CD4-positive, alpha-beta memory T cell (primary cell): ENCODE results near the gene DCPS. TPM values are rescaled to one million over a fixed set of nuclear protein-coding genes. Genes with fewer than 3 reads are reported as not detected.

Source experiments
- CTCF ChIA-PET: fragments of 350-600 bp; sonication (Branson Sonifier 250); formaldehyde crosslinking; loops from one replicate; lab custom pipeline; 2021; ENCODE audit warnings: inconsistent platforms; ENCODE audit not compliant: partially characterized antibody; lab: Charles Lee
- POLR2A ChIA-PET: fragments of 350-600 bp; sonication (Branson Sonifier 250); formaldehyde crosslinking; loops from one replicate; lab custom pipeline; 2021; ENCODE audit not compliant: partially characterized antibody; lab: Charles Lee
- DNase-seq, 5 donors: peaks; one replicate each; pipeline versions ENCODE4 v3.0.0 to v3.0.0-alpha.2; 2020 to 2022; ENCODE audit warnings: mixed read lengths in 1 of 5
- H3K27ac ChIP-seq: one replicate; pipeline ENCODE4 v1.7.0; 2013; ENCODE audit warnings: low read depth, low read length
- H3K27me3 ChIP-seq: 2 replicates; pipeline ENCODE4 v1.7.0; 2013; ENCODE audit warnings: mild to moderate bottlenecking, low read length, moderate library complexity; ENCODE audit not compliant: insufficient read depth
- H3K36me3 ChIP-seq: 2 replicates; pipeline ENCODE4 v1.7.0; 2013; ENCODE audit warnings: mild to moderate bottlenecking, low read length, moderate library complexity; ENCODE audit not compliant: insufficient read depth
- H3K4me1 ChIP-seq: 2 replicates; pipeline ENCODE4 v1.7.0; 2013; ENCODE audit warnings: mild to moderate bottlenecking, low read length, moderate library complexity; ENCODE audit not compliant: insufficient read depth
- H3K4me3 ChIP-seq, 2 donors: one replicate each; pipeline ENCODE4 v1.7.0; 2013; ENCODE audit warnings: low read length in 2 of 2, mild to moderate bottlenecking in 1 of 2
- H3K9me3 ChIP-seq, 2 donors: one replicate each; pipeline ENCODE4 v1.7.0; 2013; ENCODE audit warnings: low read length in 2 of 2, control low read depth in 1 of 2; ENCODE audit not compliant: control insufficient read depth in 1 of 2
- H3K27ac Mint-ChIP-seq, 7 donors: one replicate each; pipeline ENCODE4 v1.8.0; 2020 to 2021; ENCODE audit warnings: mixed read lengths in 7 of 7, mild to moderate bottlenecking in 6 of 7, inconsistent platforms in 3 of 7, moderate library complexity in 3 of 7
- H3K27me3 Mint-ChIP-seq, 2 donors: one replicate each; pipeline ENCODE4 v1.8.0; 2020 to 2021; ENCODE audit warnings: mixed read lengths in 2 of 2
- H3K36me3 Mint-ChIP-seq, 2 donors: one replicate each; pipeline ENCODE4 v1.8.0; 2020 to 2021; ENCODE audit warnings: mixed read lengths in 2 of 2, inconsistent platforms in 1 of 2, mild to moderate bottlenecking in 1 of 2
- H3K4me1 Mint-ChIP-seq, 4 donors: one replicate each; pipeline ENCODE4 v1.8.0; 2020 to 2021; ENCODE audit warnings: mixed read lengths in 4 of 4, mild to moderate bottlenecking in 1 of 4
- H3K4me3 Mint-ChIP-seq, 8 donors: one replicate each; pipeline ENCODE4 v1.8.0; 2020 to 2021; ENCODE audit warnings: mixed read lengths in 8 of 8, mild to moderate bottlenecking in 7 of 8, moderate library complexity in 6 of 8, inconsistent platforms in 3 of 8
- H3K9me3 Mint-ChIP-seq, 8 donors: one replicate each; pipeline ENCODE4 v1.8.0; 2020 to 2021; ENCODE audit warnings: mixed read lengths in 8 of 8, mild to moderate bottlenecking in 5 of 8, inconsistent platforms in 3 of 8, moderate library complexity in 1 of 8
- intact Hi-C: fragments of 100-400 bp; cut with micrococcal nuclease; formaldehyde crosslinking; loops from one replicate; pipeline ENCODE4 v1.15.1; 2023
- polyA plus RNA-seq, 2 donors: library from polyadenylated mRNA; unstranded; fragments of 300-500 nt; fragmentation: Illumina TruSeq; gene quantifications; one replicate each; pipeline ENCODE4 v1.2.3, GENCODE V29; 2021
- total RNA-seq, 2 experiments: library from RNA; stranded (reverse); gene quantifications; one replicate each; pipeline ENCODE4 v1.2.3, GENCODE V29; 2021

The DCPS gene
- total and polyA plus RNA-seq, 4 experiments from 2014 or later, result 20.2 to 48.0 (median 30.7) TPM

DNA sequence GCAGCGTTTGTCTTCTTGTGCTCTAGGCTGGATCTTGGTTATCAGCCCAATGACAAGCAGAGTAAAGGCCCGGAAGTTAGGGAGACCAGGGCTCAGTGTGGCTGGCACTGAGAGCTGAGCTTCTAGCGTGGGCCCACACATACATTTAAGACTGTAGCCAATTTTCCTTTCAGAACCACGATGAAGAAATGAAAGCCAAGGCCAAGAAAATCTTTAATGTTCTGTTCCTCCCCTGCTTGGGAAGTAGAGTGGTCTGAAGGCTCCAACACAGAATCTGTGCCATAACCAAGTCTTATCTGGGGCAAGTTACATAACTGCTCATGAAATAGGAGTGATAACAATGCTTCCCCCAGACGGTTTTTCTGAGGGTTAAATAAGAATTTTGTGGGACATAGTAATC, 47.0 kb downstream of the DCPS start:
- peaks cover 0 to 23% of the 10 kb centered on the region in 2 donors for H3K36me3 Mint-ChIP-seq
- POLR2A ChIA-PET, result no interaction called here
- no peak for DNase-seq
- Histone ChIP-seq H3K4me3 (no peak overlapping the region), H3K9me3 (no peaks in the 10 kb centered on the region), H3K27ac (no peak overlapping the region), H3K27me3 (no peaks in the 10 kb centered on the region), H3K4me1 (peaks cover 14% of the 10 kb centered on the region), H3K36me3 (no peaks in the 10 kb centered on the region)
- peak overlapping the region in 2 of 7 donors; percentile 9 to 16 for H3K27ac Mint-ChIP-seq
- CTCF ChIA-PET, result no interaction called here
- H3K4me1 Mint-ChIP-seq, result peaks cover 15 to 31% (median 18%) of the 10 kb centered on the region in 4 donors
- no peaks in the 10 kb centered on the region for H3K9me3 Mint-ChIP-seq
- no peak overlapping the region for H3K4me3 Mint-ChIP-seq
- H3K27me3 Mint-ChIP-seq, result no peaks in the 10 kb centered on the region
- intact Hi-C loops, result no loop called here

DNA sequence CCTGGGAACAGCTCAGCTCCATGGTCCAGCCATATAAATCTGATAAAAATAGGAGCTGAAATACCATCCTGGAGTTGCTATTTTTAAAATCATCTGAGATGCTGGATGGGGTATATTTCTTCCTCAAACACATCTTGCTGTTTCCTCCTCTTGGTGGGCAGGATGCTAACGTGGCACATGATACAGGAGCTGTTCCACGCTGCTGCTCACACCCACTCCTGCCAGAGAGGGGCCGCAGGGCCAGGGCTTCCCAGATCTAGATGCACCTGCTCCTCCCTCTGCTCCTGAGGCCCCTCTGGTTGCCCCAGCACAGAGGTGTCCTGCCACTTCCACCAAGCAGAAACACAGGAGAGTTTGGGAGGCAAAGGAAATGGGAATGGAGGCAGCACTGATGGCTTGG, 48.3 kb downstream of the DCPS start:
- no peak overlapping the region for H3K27ac ChIP-seq
- Mint-ChIP-seq H3K27ac (no peak overlapping the region), H3K27me3 (no peaks in the 10 kb centered on the region), H3K36me3 (peaks cover 0 to 16% of the 10 kb centered on the region in 2 donors), H3K9me3 (no peaks in the 10 kb centered on the region), H3K4me3 (no peak overlapping the region), H3K4me1 (peaks cover 15 to 37% (median 18%) of the 10 kb centered on the region in 4 donors)
- H3K27me3 ChIP-seq, result no peaks in the 10 kb centered on the region
- no peak overlapping the region for H3K4me3 ChIP-seq
- H3K9me3 ChIP-seq, result no peaks in the 10 kb centered on the region
- H3K4me1 ChIP-seq, result peaks cover 20% of the 10 kb centered on the region
- no peaks in the 10 kb centered on the region for H3K36me3 ChIP-seq
- CTCF ChIA-PET, result no interaction called here
- DNase-seq, result no peak
- POLR2A ChIA-PET, result interaction anchor here (0.6 kb wide), 1 partner anchor 9 kb away, joined by 3 read pairs; no protein-coding TSS in a partner anchor
- intact Hi-C loops, result no loop called here

DNA sequence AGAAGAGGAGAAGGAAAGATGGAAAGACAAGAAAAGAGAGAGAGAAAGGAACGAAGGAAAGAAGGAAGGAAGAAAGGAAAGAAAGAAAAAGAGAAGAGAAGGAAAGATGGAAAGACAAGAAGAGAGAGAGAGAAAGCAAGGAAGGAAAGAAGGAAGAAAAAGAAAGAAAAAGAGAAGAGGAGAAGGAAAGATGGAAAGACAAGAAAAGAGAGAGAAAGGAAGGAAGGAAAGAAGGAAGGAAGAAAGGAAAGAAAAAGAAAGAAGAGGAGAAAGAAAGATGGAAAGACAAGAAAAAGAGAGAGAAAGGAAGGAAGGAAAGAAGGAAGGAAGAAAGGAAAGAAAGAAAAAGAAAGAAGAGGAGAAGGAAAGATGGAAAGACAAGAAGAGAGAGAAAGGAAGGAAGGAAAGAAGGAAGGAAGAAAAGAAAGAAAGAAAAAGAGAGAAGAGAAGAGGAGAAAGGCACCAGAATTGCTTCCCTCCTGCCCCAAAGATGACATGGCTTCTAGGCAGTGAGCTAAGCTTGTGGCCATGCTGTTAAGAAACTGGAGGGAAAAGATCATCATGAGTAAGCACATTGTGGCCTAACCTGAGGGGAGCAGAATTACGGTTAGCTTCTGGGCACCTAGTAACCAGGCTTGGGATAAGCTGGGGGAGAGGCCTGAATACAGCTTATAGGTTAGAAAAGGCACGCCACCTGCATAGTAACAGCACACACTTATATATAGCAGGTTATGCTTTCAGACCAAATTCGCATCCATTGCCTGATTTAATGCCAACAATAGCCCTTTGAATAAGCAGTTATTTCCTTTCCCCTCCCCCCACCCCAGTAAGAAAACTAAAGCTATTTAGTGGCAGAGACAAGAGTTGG, 49.3 kb downstream of the DCPS start:
- POLR2A ChIA-PET, result interaction anchor here (0.6 to 1.4 kb wide), 3 partner anchors 13 to 73 kb away, joined by 3 to 4 read pairs (median 4); partner anchors contain the start of gene DCPS
- CTCF ChIA-PET, result interaction anchor here (1.1 kb wide), 1 partner anchor 127 kb away, joined by 3 read pairs; no protein-coding TSS in a partner anchor
- Mint-ChIP-seq H3K27me3 (no peaks in the 10 kb centered on the region), H3K36me3 (peaks cover 0 to 13% of the 10 kb centered on the region in 2 donors), H3K4me1 (peaks cover 15 to 38% (median 18%) of the 10 kb centered on the region in 4 donors), H3K27ac (peak overlapping the region in 5 of 7 donors; percentile 7 to 75 (median 32)), H3K4me3 (peak overlapping the region in 7 of 8 donors; percentile 33 to 65 (median 45)), H3K9me3 (no peaks in the 10 kb centered on the region)
- DNase-seq, result no peak
- Histone ChIP-seq H3K9me3 (no peaks in the 10 kb centered on the region), H3K4me1 (peaks cover 20% of the 10 kb centered on the region), H3K36me3 (no peaks in the 10 kb centered on the region), H3K27ac (no peak overlapping the region), H3K4me3 (no peak overlapping the region), H3K27me3 (no peaks in the 10 kb centered on the region)
- intact Hi-C loops, result no loop called here

DNA sequence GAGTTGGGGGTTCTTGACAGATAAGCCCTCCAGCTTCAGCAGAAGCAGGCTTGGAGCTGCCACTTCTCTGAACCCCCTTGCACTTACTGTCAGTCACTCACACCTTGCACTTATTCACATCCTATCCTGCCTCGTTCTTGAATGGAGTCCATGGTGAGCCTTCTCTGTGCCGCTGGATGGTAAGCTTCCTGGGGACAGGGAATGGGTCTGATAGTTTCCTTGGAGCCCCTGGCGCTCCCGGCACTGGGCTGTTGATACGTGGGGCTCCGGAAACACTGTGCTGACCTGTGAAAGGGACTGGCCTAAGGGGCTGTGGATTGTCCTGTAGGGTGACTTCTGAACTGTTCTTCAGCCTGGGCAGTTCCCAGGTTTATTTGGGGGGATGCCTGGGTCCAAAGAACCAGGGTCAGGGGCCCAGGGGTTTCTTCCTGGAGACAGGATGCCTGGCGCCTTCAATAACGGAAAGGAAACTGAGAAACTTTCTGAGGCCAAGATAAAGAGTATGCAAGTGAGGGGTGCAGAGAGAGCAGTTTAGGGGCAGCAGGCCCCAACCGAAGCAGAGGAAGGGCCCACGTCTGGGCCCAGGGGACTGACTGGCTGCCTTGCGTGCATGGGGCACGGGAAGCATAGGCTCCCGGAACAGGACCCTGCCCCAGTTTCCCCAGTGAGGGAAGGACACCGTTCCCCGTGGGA, 50.9 kb downstream of the DCPS start:
- no peaks in the 10 kb centered on the region for H3K9me3 ChIP-seq
- Mint-ChIP-seq H3K36me3 (peaks cover 0 to 1% of the 10 kb centered on the region in 2 donors), H3K4me1 (peaks cover 12 to 38% (median 18%) of the 10 kb centered on the region in 4 donors), H3K27ac (peak overlapping the region in 6 of 7 donors; percentile 32 to 86 (median 40)), H3K27me3 (no peaks in the 10 kb centered on the region), H3K9me3 (no peaks in the 10 kb centered on the region), H3K4me3 (peak overlapping the region; percentile 82 to 92 (median 88))
- H3K4me3 ChIP-seq, result peak overlapping the region; percentile 57 to 60
- no peaks in the 10 kb centered on the region for H3K36me3 ChIP-seq
- intact Hi-C loops, result loop anchor here (5.0 kb wide), 2 partner anchors 42 to 72 kb away; partner anchors contain the start of gene TIRAP
- H3K27ac ChIP-seq, result peak overlapping the region; percentile 60
- ChIA-PET CTCF (interaction anchor here (1.1 kb wide), 1 partner anchor 125 kb away, joined by 3 read pairs; no protein-coding TSS in a partner anchor), POLR2A (interaction anchor here (1.1 to 1.4 kb wide), 4 partner anchors 15 to 762 kb away, joined by 3 to 4 read pairs (median 3); partner anchors contain the start of genes DCPS and STT3A)
- H3K4me1 ChIP-seq, result peaks cover 20% of the 10 kb centered on the region
- DNase-seq, result no peak
- H3K27me3 ChIP-seq, result no peaks in the 10 kb centered on the region

DNA sequence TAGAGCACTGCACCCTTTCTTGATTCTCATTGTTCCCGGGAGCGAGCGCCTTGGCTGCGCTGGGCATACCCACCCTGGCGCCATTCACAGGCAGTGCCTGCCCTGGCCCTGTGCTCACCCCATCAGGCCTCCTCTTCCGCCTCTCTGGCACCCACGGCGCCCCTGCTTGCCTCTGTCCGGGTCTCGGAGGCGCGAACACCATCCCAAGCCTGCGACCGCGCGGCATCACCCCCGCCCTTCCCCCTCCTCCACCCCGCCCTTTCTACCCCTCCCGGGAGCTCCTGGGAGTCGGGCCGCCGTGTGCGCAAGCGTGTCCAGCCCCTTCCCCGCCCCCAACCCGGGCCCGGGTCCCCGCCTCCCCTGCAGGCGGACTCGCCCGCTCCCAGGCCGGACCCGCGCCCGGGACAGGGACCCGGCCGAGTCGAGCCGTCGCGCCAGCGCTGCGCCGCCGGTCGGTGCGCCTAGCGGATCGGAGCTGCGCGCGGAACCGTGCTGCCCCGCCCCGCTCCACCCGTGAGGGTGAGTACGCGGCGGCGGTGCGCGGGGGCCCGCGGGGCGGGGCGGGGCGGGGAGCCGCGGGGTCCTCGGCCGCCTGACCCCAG, 51.6 kb downstream of the DCPS start, which contains the start of gene ST3GAL4:
Gene ST3GAL4, plus strand, starts transcription at position 363 of the 602 bp plus-strand sequence. CDS start 50,470 bp downstream, outside the sequence.
- H3K9me3 Mint-ChIP-seq, result no peaks in the 10 kb centered on the region
- H3K27ac ChIP-seq, result peak within 1 kb of the TSS; percentile 60
- DNase-seq, result peak; percentile 38 to 60 (median 51)
- peaks cover 0 to 1% of the 10 kb centered on the region in 2 donors for H3K36me3 Mint-ChIP-seq
- no peaks in the 10 kb centered on the region for H3K27me3 Mint-ChIP-seq
- no peaks in the 10 kb centered on the region for H3K36me3 ChIP-seq
- POLR2A ChIA-PET, result interaction anchor here (0.6 to 1.4 kb wide), 9 partner anchors 15 to 763 kb away, joined by 3 to 4 read pairs (median 3); partner anchors contain the start of genes DCPS, FAM118B, FOXRED1 and HYLS1
- H3K9me3 ChIP-seq, result no peaks in the 10 kb centered on the region
- H3K4me1 ChIP-seq, result peaks cover 20% of the 10 kb centered on the region
- intact Hi-C loops, result loop anchor here (5.0 kb wide), 2 partner anchors 43 to 73 kb away; partner anchors contain the start of gene TIRAP
- CTCF ChIA-PET, result no interaction called here
- H3K4me3 Mint-ChIP-seq, result peak within 1 kb of the TSS; percentile 82 to 92 (median 88)
- H3K4me3 ChIP-seq, result peak within 1 kb of the TSS; percentile 57 to 60
- H3K27ac Mint-ChIP-seq, result peak within 1 kb of the TSS; percentile 10 to 86 (median 39)
- H3K27me3 ChIP-seq, result no peaks in the 10 kb centered on the region
- H3K4me1 Mint-ChIP-seq, result peaks cover 12 to 38% (median 18%) of the 10 kb centered on the region in 4 donors
